Glutamatergic neuron (in vitro differentiated cells): ENCODE measurements around the gene SMIM22. TPM values are rescaled to one million over a fixed set of nuclear protein-coding genes. Genes with fewer than 3 reads are reported as not detected.

ENCODE experiments used
- DNase-seq: peaks from one replicate; pipeline ENCODE4 v3.0.0; 2022
- H3K27ac Mint-ChIP-seq: one replicate; pipeline ENCODE4 v1.8.0; 2020; ENCODE audit warnings: mild to moderate bottlenecking, mixed read lengths, inconsistent platforms; ENCODE audit not compliant: unreplicated experiment
- H3K27me3 Mint-ChIP-seq: one replicate; pipeline ENCODE4 v1.8.0; 2020; ENCODE audit warnings: mild to moderate bottlenecking, moderate library complexity, mixed read lengths, inconsistent platforms; ENCODE audit not compliant: unreplicated experiment
- H3K36me3 Mint-ChIP-seq: one replicate; pipeline ENCODE4 v1.8.0; 2020; ENCODE audit warnings: mild to moderate bottlenecking, mixed read lengths, inconsistent platforms; ENCODE audit not compliant: unreplicated experiment
- H3K4me1 Mint-ChIP-seq: one replicate; pipeline ENCODE4 v1.8.0; 2020; ENCODE audit warnings: mild to moderate bottlenecking, low read depth, mixed read lengths, inconsistent platforms; ENCODE audit not compliant: unreplicated experiment
- H3K4me3 Mint-ChIP-seq: one replicate; pipeline ENCODE4 v1.8.0; 2020; ENCODE audit warnings: mild to moderate bottlenecking, mixed read lengths, inconsistent platforms; ENCODE audit not compliant: unreplicated experiment
- H3K9me3 Mint-ChIP-seq: one replicate; pipeline ENCODE4 v1.8.0; 2020; ENCODE audit warnings: mild to moderate bottlenecking, moderate library complexity, mixed read lengths, inconsistent platforms; ENCODE audit not compliant: unreplicated experiment
- total RNA-seq: library from RNA; stranded (reverse); fragmentation: NEBNext Ultra II Directional; extraction: Animal tissue kit (Norgen Biotek cat#: 25700); gene quantifications from one replicate; pipeline ENCODE4 v1.2.1, GENCODE V29; 2021; ENCODE audit not compliant: unreplicated experiment
- TF ChIP-seq, protein P1 (sequence below): fragments of 200-600 bp; sonication (generic); IDR thresholded peaks from one replicate; pipeline ENCODE4 v1.5.0; 2021; ENCODE audit not compliant: partially characterized antibody, unreplicated experiment

Gene SMIM22
- total RNA-seq, 1 donor from 2014 or later = not detected

DNA sequence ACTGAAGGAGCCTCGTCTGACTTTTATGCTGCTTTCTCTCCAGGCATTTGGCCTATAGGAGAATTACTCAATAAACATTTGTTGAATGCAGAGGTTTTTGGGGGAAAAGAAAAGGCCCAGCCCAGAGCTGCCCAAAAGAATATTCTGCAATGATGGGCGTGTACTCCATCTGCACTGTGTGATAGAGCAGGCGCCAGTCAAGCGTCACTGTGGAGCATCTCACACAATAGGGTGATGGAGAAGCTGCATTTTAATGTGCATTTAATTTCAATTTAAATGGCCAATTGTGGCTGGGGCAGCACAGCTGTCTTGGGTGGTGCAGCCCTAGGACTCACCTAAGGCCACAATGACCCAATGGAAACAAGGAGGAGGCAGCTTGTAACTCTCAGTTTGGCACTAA is 31.4 kb downstream of the SMIM22 start:
- TF ChIP-seq, protein P1, sequence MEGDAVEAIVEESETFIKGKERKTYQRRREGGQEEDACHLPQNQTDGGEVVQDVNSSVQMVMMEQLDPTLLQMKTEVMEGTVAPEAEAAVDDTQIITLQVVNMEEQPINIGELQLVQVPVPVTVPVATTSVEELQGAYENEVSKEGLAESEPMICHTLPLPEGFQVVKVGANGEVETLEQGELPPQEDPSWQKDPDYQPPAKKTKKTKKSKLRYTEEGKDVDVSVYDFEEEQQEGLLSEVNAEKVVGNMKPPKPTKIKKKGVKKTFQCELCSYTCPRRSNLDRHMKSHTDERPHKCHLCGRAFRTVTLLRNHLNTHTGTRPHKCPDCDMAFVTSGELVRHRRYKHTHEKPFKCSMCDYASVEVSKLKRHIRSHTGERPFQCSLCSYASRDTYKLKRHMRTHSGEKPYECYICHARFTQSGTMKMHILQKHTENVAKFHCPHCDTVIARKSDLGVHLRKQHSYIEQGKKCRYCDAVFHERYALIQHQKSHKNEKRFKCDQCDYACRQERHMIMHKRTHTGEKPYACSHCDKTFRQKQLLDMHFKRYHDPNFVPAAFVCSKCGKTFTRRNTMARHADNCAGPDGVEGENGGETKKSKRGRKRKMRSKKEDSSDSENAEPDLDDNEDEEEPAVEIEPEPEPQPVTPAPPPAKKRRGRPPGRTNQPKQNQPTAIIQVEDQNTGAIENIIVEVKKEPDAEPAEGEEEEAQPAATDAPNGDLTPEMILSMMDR = no peak
- H3K4me3 Mint-ChIP-seq = no peak overlapping the region
- no peaks in the 10 kb centered on the region for H3K27me3 Mint-ChIP-seq
- no peaks in the 10 kb centered on the region for H3K9me3 Mint-ChIP-seq
- no peak overlapping the region for H3K27ac Mint-ChIP-seq
- H3K36me3 Mint-ChIP-seq = peaks cover 8% of the 10 kb centered on the region
- DNase-seq = no peak
- no peaks in the 10 kb centered on the region for H3K4me1 Mint-ChIP-seq

DNA sequence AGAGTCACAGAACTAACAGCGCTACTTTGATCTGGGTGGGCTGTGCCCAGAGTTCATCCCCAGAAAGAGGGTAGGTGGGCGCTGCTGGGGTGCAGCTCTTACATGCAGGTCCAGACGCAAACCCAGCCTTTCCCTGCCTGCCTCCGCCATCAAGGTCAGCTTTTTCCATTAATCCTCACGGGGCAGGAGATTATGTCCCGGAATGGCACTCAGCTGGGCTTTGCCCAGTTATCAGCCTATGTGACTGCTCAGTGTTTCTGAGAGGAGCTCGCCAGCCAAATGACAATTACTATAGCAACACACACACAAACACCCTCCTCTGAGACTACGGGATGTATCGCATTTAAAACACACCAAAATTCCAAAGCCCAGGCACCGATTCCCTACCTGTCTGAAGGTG is 31.8 kb downstream of the SMIM22 start:
- no peak overlapping the region for H3K27ac Mint-ChIP-seq
- peaks cover 8% of the 10 kb centered on the region for H3K36me3 Mint-ChIP-seq
- H3K9me3 Mint-ChIP-seq = no peaks in the 10 kb centered on the region
- no peak overlapping the region for H3K4me3 Mint-ChIP-seq
- H3K27me3 Mint-ChIP-seq = no peaks in the 10 kb centered on the region
- TF ChIP-seq, protein P1 = no peak
- no peak for DNase-seq
- no peaks in the 10 kb centered on the region for H3K4me1 Mint-ChIP-seq

DNA sequence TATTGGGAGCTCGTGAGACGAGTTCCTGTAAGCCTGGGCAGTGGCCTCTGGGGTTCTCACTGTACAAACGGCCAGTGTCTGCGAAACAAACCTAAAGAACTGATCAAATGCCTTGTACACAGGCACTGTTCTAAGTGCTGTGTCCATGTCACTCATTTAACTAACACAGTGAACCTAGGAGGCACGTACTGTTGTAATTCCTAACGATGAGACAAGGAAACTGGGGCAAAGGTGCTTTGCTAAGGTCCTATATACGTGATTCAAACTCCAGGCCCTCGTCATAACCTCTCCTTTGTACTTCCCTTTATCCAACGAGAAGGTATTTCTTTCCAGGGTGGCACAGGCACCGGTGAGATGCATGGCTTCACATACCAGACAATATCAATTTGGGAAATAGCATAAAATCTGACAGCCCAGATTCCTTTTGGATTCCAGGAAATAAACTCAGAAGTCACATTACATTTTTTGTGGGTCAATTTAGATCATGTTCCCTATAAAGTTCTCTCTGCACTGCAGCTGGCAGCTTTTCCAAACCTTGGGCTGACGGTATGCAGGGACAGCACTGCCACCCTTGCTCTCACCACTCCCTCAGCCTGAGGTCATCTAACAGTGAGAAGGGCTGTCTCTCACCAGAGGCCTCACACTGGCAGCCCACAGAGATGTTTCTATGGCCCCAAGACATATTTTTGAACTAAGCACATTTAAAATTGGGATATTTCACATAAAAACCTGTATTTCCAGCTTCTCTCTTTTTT is 33.6 kb downstream of the SMIM22 start:
- TF ChIP-seq, protein P1 = no peak
- no peaks in the 10 kb centered on the region for H3K4me1 Mint-ChIP-seq
- no peak for DNase-seq
- H3K27me3 Mint-ChIP-seq = no peaks in the 10 kb centered on the region
- H3K9me3 Mint-ChIP-seq = no peaks in the 10 kb centered on the region
- peaks cover 4% of the 10 kb centered on the region for H3K36me3 Mint-ChIP-seq
- H3K27ac Mint-ChIP-seq = no peak overlapping the region
- no peak overlapping the region for H3K4me3 Mint-ChIP-seq

DNA sequence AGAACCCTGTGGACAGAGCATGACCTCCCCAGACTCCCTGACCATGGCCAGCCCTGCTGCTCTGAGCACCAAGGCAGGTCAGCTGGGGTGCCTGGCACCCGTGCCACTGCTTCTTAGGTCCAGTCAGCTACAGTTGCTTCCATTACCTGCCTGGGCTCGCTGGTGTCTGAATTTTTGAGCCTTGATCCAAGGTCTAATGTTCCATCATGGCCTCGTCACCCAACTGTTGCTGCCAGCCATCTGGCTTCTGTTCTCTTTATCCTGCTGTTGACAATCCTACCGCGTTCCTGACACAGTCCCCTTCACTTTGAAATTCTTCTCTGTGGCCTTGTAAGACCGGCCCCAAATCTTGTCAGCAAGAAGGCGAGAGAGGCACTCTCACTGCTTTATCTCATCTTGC is 35.2 kb downstream of the SMIM22 start:
- TF ChIP-seq, protein P1 = no peak
- Mint-ChIP-seq H3K27ac (no peak overlapping the region), H3K36me3 (peaks cover 4% of the 10 kb centered on the region), H3K27me3 (no peaks in the 10 kb centered on the region), H3K4me3 (no peak overlapping the region), H3K9me3 (no peaks in the 10 kb centered on the region), H3K4me1 (no peaks in the 10 kb centered on the region)
- DNase-seq = no peak

DNA sequence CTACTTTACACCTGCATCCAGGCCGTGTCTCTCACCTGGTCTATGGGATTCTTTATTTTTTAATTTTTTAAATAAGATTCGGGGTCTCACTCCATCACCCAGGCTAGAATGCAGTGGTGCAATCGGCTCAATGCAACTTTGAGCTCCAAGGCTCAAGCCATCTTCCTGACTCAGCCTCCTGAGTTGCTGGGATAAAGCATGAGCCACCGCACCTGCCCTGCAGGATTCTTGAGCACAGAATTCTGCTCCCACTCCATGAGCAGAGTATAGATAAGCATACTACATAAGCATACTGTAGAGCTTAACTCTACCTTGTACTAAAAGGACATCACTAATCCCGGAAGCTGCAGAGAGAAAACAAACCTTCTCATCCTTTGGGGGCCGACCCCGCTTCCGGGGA is 36.4 kb downstream of the SMIM22 start:
- H3K27ac Mint-ChIP-seq = no peak overlapping the region
- no peak for DNase-seq
- peaks cover 2% of the 10 kb centered on the region for H3K9me3 Mint-ChIP-seq
- H3K4me1 Mint-ChIP-seq = no peaks in the 10 kb centered on the region
- no peaks in the 10 kb centered on the region for H3K27me3 Mint-ChIP-seq
- H3K4me3 Mint-ChIP-seq = no peak overlapping the region
- TF ChIP-seq, protein P1 = no peak
- H3K36me3 Mint-ChIP-seq = peaks cover 4% of the 10 kb centered on the region
